ENCODE data around the gene LGALS4.
"Not testable (repeated sequence)": the region's sequence is repeated elsewhere in the genome, so short reads cannot be mapped to it uniquely, and the experiment has no call there.

The LGALS4 gene

GRCh38 chr19:38817081-38817480 lies 4.3 kb upstream of the LGALS4 start:
- no peak for DNase-seq

GRCh38 chr19:38816131-38816750 lies 3.5 kb upstream of the LGALS4 start:
- no peak for DNase-seq

GRCh38 chr19:38815059-38816001 lies 2.6 kb upstream of the LGALS4 start:
- DNase-seq = no peak

- not testable (repeated sequence) for DNase-seq
Measured at GRCh38 chr19:38813932-38814331, 1.2 kb upstream of the LGALS4 start.

DNA sequence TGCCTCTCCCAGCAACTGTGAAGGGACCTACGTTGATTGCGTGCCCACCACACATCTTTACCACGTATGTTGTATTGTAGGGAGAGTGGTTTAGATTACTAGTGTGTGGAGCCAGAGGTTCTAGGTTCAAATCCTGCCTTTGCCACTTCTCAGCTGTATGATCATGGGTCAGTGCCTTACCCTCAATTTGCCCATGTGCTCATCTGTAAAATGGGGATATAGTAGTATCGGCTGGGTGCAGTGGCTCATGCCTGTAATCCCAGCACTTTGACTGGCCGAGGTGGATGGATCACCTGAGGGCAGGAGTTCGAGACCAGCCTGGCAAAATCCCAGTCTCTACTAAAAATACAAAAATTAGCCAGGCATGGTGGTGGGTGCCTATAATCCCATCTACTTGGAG lies 578 bp upstream of the LGALS4 start:
- no peak for DNase-seq

GRCh38 chr19:38812009-38812840 lies 520 bp downstream of the LGALS4 start:
- DNase-seq = no peak

GRCh38 chr19:38809592-38810252 lies 3.0 kb downstream of the LGALS4 start:
- DNase-seq = no peak

- no peak for DNase-seq
Measured at GRCh38 chr19:38808741-38809140, 4.0 kb downstream of the LGALS4 start.

DNA sequence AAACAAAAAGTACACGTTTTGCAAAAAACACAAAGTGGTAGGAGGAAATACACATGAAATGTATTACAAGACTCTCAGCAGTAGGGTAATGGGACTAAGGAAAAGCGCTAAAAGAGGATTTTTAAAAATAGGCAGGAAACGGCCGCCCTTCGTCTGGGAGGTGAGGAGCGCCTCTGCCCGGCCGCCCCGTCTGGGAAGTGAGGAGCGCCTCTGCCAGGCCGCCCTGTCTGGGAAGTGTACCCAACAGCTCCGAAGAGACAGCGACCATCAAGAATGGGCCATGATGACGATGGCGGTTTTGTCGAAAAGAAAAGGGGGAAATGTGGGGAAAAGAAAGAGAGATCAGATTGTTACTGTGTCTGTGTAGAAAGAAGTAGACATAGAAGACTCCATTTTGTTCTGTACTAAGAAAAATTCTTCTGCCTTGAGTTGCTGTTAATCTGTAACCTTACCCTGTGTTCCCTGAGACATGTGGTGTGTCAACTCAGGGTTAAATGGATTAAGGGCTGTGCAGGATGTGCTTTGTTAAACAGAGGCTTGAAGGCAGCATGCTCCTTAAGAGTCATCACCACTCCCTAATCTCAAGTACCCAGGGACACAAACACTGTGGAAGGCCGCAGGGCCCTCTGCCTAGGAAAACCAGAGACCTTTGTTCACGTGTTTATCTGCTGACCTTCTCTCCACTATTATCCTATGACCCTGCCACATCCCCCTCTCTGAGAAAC lies 5.2 kb downstream of the LGALS4 start:
- DNase-seq = not testable (repeated sequence)

- no peak for DNase-seq
Measured at GRCh38 chr19:38806371-38806770, 6.4 kb downstream of the LGALS4 start.

GRCh38 chr19:38805180-38805579 lies 7.6 kb downstream of the LGALS4 start:
- no peak for DNase-seq

DNA sequence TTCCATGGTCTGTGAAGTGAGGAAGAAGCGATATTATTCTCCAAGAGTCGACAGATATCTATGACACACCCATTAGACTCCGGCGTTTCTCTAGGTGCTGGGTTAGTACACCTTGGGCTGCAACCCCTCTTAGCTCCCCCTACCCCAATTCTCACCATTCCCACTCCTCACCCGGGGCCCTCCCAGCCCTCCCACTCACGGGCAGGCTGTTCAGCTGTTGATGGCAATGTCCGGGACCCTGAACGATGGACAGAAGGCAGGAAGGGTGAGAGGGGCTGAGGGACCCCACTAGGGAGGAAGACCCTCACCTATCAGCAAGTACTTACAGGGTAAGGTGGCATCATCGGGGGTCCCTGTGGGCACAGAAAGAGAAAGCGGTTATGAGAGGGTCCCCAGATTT lies 9.2 kb downstream of the LGALS4 start:
- DNase-seq = no peak

GRCh38 chr19:38801359-38802095 lies 11.2 kb downstream of the LGALS4 start:
- DNase-seq = no peak

- no peak for DNase-seq
Measured at GRCh38 chr19:38800577-38801347, 12.0 kb downstream of the LGALS4 start.

DNA sequence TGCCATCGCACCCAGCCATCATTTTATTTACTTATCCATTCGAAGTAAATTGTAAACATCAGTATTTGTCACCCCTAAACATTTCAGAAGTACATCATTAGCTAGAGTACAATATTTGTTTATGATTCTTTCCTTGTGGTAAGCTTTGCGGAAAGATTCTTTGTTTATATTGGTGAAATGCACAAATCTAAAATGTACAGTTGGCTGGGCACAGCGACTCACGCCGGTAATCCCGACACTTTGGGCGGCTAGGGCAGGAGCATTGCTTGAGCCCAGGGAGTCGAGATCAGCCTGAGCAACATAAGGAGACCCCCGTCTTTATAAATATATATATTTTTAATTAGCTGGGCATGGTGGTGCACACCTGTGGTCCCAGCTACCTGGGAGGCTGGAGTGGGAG lies 13.6 kb downstream of the LGALS4 start:
- no peak for DNase-seq

GRCh38 chr19:38797781-38798180 lies 15.0 kb downstream of the LGALS4 start:
- DNase-seq = not testable (repeated sequence)

GRCh38 chr19:38796154-38796553 lies 16.6 kb downstream of the LGALS4 start:
- no peak for DNase-seq

GRCh38 chr19:38795549-38795948 lies 17.2 kb downstream of the LGALS4 start:
- no peak for DNase-seq

DNA sequence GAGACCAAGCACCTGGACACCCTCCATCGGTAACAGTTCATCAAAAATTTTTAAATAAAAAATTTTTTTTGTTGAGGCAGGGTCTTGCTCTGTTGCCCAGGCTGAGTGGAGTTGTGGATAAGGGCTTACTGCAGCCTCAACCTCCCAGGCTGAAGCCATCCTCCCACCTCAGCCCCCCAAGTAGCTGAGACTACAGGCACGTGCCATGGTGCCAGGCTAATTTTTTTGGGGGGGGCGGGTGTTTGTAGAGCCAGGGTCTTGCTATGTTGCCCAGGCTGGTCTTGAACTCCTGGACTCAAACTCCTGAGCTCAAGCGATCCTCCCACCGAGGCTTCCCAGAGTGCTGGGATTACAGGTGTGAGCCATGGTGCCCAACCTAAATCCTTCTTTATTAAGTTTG lies 19.1 kb downstream of the LGALS4 start:
- DNase-seq = no peak

- DNase-seq = no peak
Measured at GRCh38 chr19:38793177-38793576, 19.6 kb downstream of the LGALS4 start.
